Measurements from ENCODE around the gene EXOC2.

The EXOC2 gene

GRCh38 chr6:499617-500016, 193.3 kb downstream of the EXOC2 start:
- no peak for DNase-seq (ENCODE audit: low read depth in 2 of 2)

DNA sequence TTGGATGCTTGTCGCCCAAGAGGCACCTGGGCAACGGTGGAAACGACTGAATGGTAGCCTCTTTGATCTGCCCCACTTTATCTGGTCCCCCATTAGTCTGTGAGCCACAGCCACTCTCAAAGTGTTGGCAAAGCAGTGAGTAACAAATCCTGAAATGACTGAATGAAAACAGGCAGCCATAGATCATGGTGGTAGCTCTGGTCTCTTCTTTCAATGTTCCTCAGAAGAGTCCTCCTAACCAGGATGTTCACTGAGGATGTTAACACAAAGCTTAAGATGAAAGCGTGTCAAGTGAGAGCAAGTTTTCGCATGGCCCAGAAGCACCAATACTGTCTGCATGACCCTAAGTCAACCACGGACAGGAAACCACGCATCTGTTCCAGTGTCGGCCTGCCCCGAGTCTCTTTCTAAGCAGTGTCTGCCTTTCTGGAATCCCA, 194.1 kb downstream of the EXOC2 start:
- peak; percentile 45 to 52 for DNase-seq (ENCODE audit: low read depth in 2 of 2)

DNA sequence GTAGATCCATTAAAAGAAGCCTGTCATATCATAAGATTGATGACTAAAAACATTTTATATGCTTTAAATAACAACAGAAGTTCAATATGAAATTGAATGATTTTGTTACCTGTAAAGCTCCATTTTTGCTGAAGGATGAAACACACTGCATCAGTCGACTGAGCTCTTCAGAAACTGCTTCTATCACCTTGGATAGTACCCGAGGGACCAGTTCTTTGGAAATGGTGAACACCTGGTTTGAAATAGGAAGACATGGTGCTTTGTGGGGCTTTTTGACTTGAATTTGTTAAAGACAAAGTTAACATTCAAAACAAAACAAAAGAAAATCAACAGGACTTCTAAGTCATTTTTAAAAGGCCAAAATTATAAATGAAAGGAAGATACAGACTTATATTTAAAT, 195.7 kb downstream of the EXOC2 start:
- no peak for DNase-seq (ENCODE audit: low read depth in 2 of 2)

GRCh38 chr6:496649-497048, 196.3 kb downstream of the EXOC2 start:
- DNase-seq (ENCODE audit: low read depth in 2 of 2): no peak

- no peak for DNase-seq (ENCODE audit: low read depth in 2 of 2)
These were observed 198.5 kb downstream of the EXOC2 start for GRCh38 chr6:494394-494793.

DNA sequence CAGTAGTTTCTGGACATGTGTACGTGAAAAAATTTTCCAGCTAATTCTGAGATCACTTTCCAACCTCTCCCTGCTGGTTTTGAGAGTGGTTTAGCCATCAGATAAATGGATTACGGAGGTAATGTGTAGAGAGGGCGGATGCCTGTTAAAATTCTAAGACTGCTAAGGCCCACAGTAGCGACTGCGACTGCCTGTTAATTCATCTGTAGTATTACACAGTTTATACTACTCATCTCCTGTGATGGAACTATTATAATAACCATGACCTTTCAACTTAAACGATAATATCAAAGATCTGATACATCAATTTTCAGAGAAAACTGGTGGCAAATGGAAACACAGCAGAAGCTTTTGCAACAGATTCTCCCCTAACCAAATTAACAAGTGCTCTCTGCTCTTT, 199.1 kb downstream of the EXOC2 start:
- no peak for DNase-seq (ENCODE audit: low read depth in 2 of 2)

GRCh38 chr6:492816-493414, 200.0 kb downstream of the EXOC2 start:
- no peak for DNase-seq (ENCODE audit: low read depth in 2 of 2)

- no peak for DNase-seq (ENCODE audit: low read depth in 2 of 2)
These were observed 200.8 kb downstream of the EXOC2 start for GRCh38 chr6:492178-492577.

- peak in 1 of 2 donors; percentile 36 for DNase-seq (ENCODE audit: low read depth in 2 of 2)
These were observed 201.7 kb downstream of the EXOC2 start for GRCh38 chr6:491233-491632.

DNA sequence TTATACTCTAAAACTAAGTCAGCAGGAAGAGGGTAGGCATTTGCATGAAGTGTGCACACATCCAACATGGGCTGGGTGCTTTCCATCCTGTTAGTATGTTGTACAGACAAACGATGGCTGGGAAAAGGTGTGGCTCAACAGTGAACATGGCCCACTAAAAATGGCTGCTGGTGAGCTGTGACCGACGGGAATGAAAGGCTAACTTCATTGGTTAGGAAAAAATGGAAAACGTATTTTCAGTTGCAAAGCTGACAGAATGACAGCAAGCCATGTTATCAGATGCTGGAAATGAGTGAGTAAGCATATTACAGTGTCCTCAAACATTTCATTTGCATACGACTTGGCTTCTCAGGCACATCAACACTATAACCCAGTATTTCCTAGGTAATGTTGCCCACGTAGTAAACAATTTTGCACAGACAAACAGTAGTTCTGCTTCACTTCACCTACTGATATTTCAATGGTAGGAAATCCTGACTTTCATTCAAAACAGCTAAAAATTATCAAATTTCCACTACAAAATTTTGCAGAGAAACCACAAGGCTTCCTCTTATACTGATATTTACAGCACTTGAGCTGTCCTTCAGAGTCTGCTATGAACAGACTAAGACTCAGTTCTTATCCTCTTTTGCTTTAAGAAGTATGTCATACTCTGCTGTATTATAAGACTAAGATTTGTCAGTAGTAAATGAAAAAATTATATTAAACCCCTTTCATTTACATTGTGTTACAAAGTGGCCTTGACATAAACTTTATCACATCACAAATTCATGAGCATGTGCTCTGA, 202.5 kb downstream of the EXOC2 start:
- DNase-seq (ENCODE audit: low read depth in 2 of 2): no peak

GRCh38 chr6:489762-490161, 203.2 kb downstream of the EXOC2 start:
- DNase-seq (ENCODE audit: low read depth in 2 of 2): no peak

GRCh38 chr6:489001-489400, 203.9 kb downstream of the EXOC2 start:
- DNase-seq (ENCODE audit: low read depth in 2 of 2): no peak

DNA sequence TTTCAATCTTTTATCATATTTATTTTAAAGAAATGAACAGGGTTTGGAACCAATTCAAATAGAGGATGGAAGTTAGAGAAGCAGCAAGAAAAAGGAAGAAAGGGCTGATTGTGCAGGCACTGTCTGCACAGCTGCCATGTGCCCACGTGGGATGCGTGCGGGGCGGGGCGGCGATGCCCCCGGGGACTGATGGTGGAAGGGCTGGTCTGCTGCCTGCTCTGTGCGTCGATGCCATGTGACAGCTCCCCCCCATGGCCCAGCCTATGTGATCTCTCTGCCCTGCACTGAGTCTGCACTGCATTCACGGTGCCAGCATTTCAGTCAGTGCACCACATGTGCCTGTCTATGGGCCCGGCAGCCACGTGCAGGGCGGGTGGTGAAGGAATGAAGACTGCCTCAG, 205.0 kb downstream of the EXOC2 start:
- DNase-seq (ENCODE audit: low read depth in 2 of 2): no peak

GRCh38 chr6:485655-486170, 207.2 kb downstream of the EXOC2 start:
- no peak for DNase-seq (ENCODE audit: low read depth in 2 of 2)

- DNase-seq (ENCODE audit: low read depth in 2 of 2): no peak
These were observed 208.2 kb downstream of the EXOC2 start for GRCh38 chr6:484746-485145.

- DNase-seq (ENCODE audit: low read depth in 2 of 2): no peak
These were observed 208.7 kb downstream of the EXOC2 start for GRCh38 chr6:484086-484745.

- no peak for DNase-seq (ENCODE audit: low read depth in 2 of 2)
These were observed 217.6 kb downstream of the EXOC2 start for GRCh38 chr6:475314-475713.

GRCh38 chr6:474453-475185, 218.3 kb downstream of the EXOC2 start:
- peak; percentile 71 to 72 for DNase-seq (ENCODE audit: low read depth in 2 of 2)

DNA sequence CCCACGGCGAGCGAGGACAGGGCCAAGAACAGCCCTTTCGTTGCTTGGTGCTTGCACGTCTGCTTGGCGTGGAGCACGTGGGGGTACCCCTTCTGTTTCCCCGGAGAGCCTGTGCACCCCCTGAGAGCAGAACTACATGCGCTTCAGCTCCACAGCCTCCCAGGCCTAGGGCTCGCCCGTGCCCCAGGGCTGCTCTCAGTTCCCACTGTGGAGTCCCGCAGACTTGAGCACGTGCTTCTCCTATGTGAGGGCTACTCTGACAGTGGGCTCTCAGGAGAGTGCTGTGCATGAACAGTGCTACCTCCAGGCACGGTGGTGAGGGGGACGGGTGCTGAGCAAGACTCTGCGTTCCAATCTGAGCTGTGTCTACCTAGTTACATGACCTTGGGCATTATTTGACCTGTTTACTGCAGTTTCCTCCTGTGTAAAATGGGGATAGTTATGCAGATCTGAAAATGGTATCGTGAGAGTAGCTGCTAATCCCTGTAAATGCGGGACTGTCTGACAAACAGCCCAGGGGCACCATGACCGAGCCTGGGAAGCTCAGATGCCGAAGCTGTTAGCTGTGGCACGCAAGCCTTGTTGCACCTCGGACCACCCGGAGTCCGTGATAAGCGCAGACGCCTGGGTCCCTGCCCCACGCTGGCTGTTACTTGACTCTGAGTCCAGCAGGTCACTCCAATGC, 219.0 kb downstream of the EXOC2 start:
- DNase-seq (ENCODE audit: low read depth in 2 of 2): no peak

GRCh38 chr6:473356-473755, 219.6 kb downstream of the EXOC2 start:
- no peak for DNase-seq (ENCODE audit: low read depth in 2 of 2)

DNA sequence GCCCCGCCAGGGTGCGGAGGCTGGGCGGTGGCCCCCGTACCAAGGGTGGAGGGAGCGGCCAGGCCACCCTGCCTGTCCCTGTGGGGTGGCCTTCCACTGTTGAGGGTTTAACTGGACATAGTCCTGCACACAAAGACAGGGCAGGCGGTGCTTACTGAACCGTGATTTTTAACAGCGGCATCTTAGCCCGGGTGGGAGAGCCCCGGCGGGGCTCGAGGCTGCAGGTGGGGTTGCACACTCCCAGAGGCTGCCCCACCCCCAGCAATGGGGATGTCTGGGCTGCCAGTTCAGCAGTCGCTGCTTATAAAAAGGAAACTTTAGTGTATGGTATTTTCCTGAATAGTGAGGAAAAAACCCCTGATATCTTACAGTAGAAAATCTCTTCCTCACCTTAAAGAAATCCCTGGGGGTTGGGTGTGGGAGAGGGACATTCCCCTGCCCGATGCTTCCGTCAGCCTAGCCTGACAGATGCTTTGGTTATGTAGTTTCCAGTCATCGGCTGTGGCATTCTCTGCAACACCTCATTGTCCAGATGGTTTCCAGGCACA, 222.0 kb downstream of the EXOC2 start:
- DNase-seq (ENCODE audit: low read depth in 2 of 2): no peak
